Measurements from ENCODE around the gene SSC4D.
"Not testable (repeated sequence)": the region's sequence is repeated elsewhere in the genome, so short reads cannot be mapped to it uniquely, and the experiment has no call there.

DNA sequence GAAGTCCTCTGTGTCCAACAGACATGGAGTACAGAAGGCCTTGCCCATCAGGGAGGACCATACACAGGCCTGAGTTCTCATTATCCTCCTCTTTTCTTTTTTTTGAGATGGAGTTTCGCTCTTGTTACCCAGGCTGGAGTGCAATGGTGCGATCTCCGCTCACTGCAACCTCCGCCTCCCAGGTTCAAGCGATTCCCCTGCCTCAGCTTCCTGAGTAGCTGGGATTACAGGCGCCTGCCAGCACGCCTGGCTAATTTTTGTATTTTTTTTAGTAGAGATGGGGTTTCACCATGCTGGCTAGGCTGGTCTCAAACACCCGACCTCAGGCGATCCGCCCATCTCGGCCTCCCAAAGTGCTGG lies 13.9 kb downstream of the SSC4D start:
- TF ChIP-seq, protein P1, sequence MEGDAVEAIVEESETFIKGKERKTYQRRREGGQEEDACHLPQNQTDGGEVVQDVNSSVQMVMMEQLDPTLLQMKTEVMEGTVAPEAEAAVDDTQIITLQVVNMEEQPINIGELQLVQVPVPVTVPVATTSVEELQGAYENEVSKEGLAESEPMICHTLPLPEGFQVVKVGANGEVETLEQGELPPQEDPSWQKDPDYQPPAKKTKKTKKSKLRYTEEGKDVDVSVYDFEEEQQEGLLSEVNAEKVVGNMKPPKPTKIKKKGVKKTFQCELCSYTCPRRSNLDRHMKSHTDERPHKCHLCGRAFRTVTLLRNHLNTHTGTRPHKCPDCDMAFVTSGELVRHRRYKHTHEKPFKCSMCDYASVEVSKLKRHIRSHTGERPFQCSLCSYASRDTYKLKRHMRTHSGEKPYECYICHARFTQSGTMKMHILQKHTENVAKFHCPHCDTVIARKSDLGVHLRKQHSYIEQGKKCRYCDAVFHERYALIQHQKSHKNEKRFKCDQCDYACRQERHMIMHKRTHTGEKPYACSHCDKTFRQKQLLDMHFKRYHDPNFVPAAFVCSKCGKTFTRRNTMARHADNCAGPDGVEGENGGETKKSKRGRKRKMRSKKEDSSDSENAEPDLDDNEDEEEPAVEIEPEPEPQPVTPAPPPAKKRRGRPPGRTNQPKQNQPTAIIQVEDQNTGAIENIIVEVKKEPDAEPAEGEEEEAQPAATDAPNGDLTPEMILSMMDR (conservative IDR thresholded peaks at IDR 0.05; ENCODE audit: low read depth in 2 of 2) = not testable (repeated sequence)
- not testable (repeated sequence) for TF ChIP-seq POLR2AphosphoS5 (IDR thresholded peaks at IDR 0.05; ENCODE audit: low read depth); EZH2 (IDR thresholded peaks at IDR 0.05; ENCODE audit: low read depth, unreplicated experiment); CREB1 (CRISPR knock-in tag; IDR thresholded peaks at IDR 0.05; ENCODE audit: low read depth); ZNF114 (CRISPR knock-in tag; IDR thresholded peaks at IDR 0.05); EZH2phosphoT487 (IDR thresholded peaks at IDR 0.05; ENCODE audit: unreplicated experiment); STAT1 (IDR thresholded peaks at IDR 0.05; ENCODE audit: unreplicated experiment); JUNB (IDR thresholded peaks at IDR 0.05; ENCODE audit: unreplicated experiment); ZNF331 (CRISPR knock-in tag; IDR thresholded peaks at IDR 0.05; ENCODE audit: low read depth)
- TF ChIP-seq, protein P2, sequence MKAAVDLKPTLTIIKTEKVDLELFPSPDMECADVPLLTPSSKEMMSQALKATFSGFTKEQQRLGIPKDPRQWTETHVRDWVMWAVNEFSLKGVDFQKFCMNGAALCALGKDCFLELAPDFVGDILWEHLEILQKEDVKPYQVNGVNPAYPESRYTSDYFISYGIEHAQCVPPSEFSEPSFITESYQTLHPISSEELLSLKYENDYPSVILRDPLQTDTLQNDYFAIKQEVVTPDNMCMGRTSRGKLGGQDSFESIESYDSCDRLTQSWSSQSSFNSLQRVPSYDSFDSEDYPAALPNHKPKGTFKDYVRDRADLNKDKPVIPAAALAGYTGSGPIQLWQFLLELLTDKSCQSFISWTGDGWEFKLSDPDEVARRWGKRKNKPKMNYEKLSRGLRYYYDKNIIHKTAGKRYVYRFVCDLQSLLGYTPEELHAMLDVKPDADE (IDR thresholded peaks at IDR 0.05) = not testable (repeated sequence)
- TF ChIP-seq, protein P3, sequence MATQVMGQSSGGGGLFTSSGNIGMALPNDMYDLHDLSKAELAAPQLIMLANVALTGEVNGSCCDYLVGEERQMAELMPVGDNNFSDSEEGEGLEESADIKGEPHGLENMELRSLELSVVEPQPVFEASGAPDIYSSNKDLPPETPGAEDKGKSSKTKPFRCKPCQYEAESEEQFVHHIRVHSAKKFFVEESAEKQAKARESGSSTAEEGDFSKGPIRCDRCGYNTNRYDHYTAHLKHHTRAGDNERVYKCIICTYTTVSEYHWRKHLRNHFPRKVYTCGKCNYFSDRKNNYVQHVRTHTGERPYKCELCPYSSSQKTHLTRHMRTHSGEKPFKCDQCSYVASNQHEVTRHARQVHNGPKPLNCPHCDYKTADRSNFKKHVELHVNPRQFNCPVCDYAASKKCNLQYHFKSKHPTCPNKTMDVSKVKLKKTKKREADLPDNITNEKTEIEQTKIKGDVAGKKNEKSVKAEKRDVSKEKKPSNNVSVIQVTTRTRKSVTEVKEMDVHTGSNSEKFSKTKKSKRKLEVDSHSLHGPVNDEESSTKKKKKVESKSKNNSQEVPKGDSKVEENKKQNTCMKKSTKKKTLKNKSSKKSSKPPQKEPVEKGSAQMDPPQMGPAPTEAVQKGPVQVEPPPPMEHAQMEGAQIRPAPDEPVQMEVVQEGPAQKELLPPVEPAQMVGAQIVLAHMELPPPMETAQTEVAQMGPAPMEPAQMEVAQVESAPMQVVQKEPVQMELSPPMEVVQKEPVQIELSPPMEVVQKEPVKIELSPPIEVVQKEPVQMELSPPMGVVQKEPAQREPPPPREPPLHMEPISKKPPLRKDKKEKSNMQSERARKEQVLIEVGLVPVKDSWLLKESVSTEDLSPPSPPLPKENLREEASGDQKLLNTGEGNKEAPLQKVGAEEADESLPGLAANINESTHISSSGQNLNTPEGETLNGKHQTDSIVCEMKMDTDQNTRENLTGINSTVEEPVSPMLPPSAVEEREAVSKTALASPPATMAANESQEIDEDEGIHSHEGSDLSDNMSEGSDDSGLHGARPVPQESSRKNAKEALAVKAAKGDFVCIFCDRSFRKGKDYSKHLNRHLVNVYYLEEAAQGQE (IDR thresholded peaks at IDR 0.05; ENCODE audit: unreplicated experiment) = not testable (repeated sequence)
- TF ChIP-seq, protein P4, sequence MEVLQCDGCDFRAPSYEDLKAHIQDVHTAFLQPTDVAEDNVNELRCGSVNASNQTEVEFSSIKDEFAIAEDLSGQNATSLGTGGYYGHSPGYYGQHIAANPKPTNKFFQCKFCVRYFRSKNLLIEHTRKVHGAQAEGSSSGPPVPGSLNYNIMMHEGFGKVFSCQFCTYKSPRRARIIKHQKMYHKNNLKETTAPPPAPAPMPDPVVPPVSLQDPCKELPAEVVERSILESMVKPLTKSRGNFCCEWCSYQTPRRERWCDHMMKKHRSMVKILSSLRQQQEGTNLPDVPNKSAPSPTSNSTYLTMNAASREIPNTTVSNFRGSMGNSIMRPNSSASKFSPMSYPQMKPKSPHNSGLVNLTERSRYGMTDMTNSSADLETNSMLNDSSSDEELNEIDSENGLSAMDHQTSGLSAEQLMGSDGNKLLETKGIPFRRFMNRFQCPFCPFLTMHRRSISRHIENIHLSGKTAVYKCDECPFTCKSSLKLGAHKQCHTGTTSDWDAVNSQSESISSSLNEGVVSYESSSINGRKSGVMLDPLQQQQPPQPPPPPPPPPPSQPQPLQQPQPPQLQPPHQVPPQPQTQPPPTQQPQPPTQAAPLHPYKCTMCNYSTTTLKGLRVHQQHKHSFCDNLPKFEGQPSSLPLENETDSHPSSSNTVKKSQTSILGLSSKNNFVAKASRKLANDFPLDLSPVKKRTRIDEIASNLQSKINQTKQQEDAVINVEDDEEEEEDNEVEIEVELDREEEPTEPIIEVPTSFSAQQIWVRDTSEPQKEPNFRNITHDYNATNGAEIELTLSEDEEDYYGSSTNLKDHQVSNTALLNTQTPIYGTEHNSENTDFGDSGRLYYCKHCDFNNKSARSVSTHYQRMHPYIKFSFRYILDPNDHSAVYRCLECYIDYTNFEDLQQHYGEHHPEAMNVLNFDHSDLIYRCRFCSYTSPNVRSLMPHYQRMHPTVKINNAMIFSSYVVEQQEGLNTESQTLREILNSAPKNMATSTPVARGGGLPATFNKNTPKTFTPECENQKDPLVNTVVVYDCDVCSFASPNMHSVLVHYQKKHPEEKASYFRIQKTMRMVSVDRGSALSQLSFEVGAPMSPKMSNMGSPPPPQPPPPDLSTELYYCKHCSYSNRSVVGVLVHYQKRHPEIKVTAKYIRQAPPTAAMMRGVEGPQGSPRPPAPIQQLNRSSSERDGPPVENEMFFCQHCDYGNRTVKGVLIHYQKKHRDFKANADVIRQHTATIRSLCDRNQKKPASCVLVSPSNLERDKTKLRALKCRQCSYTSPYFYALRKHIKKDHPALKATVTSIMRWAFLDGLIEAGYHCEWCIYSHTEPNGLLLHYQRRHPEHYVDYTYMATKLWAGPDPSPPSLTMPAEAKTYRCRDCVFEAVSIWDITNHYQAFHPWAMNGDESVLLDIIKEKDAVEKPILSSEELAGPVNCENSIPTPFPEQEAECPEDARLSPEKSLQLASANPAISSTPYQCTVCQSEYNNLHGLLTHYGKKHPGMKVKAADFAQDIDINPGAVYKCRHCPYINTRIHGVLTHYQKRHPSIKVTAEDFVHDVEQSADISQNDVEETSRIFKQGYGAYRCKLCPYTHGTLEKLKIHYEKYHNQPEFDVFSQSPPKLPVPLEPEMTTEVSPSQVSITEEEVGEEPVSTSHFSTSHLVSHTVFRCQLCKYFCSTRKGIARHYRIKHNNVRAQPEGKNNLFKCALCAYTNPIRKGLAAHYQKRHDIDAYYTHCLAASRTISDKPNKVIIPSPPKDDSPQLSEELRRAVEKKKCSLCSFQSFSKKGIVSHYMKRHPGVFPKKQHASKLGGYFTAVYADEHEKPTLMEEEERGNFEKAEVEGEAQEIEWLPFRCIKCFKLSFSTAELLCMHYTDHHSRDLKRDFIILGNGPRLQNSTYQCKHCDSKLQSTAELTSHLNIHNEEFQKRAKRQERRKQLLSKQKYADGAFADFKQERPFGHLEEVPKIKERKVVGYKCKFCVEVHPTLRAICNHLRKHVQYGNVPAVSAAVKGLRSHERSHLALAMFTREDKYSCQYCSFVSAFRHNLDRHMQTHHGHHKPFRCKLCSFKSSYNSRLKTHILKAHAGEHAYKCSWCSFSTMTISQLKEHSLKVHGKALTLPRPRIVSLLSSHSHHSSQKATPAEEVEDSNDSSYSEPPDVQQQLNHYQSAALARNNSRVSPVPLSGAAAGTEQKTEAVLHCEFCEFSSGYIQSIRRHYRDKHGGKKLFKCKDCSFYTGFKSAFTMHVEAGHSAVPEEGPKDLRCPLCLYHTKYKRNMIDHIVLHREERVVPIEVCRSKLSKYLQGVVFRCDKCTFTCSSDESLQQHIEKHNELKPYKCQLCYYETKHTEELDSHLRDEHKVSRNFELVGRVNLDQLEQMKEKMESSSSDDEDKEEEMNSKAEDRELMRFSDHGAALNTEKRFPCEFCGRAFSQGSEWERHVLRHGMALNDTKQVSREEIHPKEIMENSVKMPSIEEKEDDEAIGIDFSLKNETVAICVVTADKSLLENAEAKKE (CRISPR knock-in tag; IDR thresholded peaks at IDR 0.05) = not testable (repeated sequence)
